GM23338 (cell line): Measurements from ENCODE around the gene WEE2. TPM values are rescaled to one million over a fixed set of nuclear protein-coding genes. Genes with fewer than 3 reads are reported as not detected.

Source experiments
- ATAC-seq: fragments of 200-7000 bp; cut with Tn5 transposase; 3 replicates; pipeline ENCODE4 v1.9.1; 2020
- DNase-seq: peaks from one replicate; pipeline ENCODE4 v3.0.0-alpha.2; 2015; ENCODE audit warnings: low spot score
- H2AFZ ChIP-seq: fragments of 200-600 bp; sonication (generic); 2 replicates; pipeline ENCODE4 v1.8.0; 2016; ENCODE audit warnings: antibody characterized with exemption, mild to moderate bottlenecking, moderate library complexity
- H3F3A ChIP-seq: fragments of 200-600 bp; sonication (generic); replicated peaks from 2 replicates; pipeline ENCODE4 v1.8.0; 2017; ENCODE audit warnings: antibody characterized with exemption, mixed run types, low read depth
- H3K27ac ChIP-seq: fragments of 200-600 bp; sonication (generic); 2 replicates; pipeline ENCODE4 v1.6.1; 2016; ENCODE audit warnings: low read depth
- H3K27me3 ChIP-seq: fragments of 200-600 bp; sonication (generic); 2 replicates; pipeline ENCODE4 v1.8.0; 2016; ENCODE audit warnings: mild to moderate bottlenecking, mixed run types, moderate library complexity; ENCODE audit not compliant: insufficient read depth
- H3K36me3 ChIP-seq: fragments of 200-600 bp; sonication (generic); 2 replicates; pipeline ENCODE4 v1.8.0; 2016; ENCODE audit warnings: mild to moderate bottlenecking; ENCODE audit not compliant: insufficient read depth
- H3K4me1 ChIP-seq: fragments of 200-600 bp; sonication (generic); 2 replicates; pipeline ENCODE4 v1.8.0; 2016; ENCODE audit warnings: mild to moderate bottlenecking, moderate library complexity; ENCODE audit not compliant: insufficient read depth
- H3K4me2 ChIP-seq: fragments of 200-600 bp; sonication (generic); 2 replicates; pipeline ENCODE4 v1.7.1; 2017; ENCODE audit warnings: mixed run types
- H3K4me3 ChIP-seq: fragments of 200-600 bp; sonication (generic); 2 replicates; pipeline ENCODE4 v1.6.1; 2016; ENCODE audit warnings: mixed run types
- H3K79me2 ChIP-seq: fragments of 200-600 bp; sonication (generic); replicated peaks from 2 replicates; pipeline ENCODE4 v1.8.0; 2017; ENCODE audit warnings: mild to moderate bottlenecking; ENCODE audit not compliant: insufficient read depth
- H3K9me2 ChIP-seq: fragments of 200-600 bp; sonication (generic); 2 replicates; pipeline ENCODE4 v1.8.0; 2017; ENCODE audit not compliant: insufficient read depth
- H4K20me1 ChIP-seq: fragments of 200-600 bp; sonication (generic); replicated peaks from 2 replicates; pipeline ENCODE4 v1.8.0; 2017; ENCODE audit warnings: mild to moderate bottlenecking; ENCODE audit not compliant: insufficient read depth
- H3K27ac Mint-ChIP-seq: 2 replicates; pipeline ENCODE4 v1.8.0; 2020; ENCODE audit warnings: inconsistent platforms, mild to moderate bottlenecking, moderate library complexity, mixed read lengths
- H3K27me3 Mint-ChIP-seq: 3 replicates; pipeline ENCODE4 v1.8.0; 2022; ENCODE audit warnings: low read depth, mild to moderate bottlenecking, moderate library complexity, mixed read lengths, inconsistent platforms; ENCODE audit not compliant: insufficient read depth, poor library complexity
- H3K36me3 Mint-ChIP-seq: 3 replicates; pipeline ENCODE4 v1.8.0; 2021; ENCODE audit warnings: low read depth, mild to moderate bottlenecking, inconsistent platforms, moderate library complexity, mixed read lengths
- H3K4me1 Mint-ChIP-seq: 3 replicates; pipeline ENCODE4 v1.8.0; 2020; ENCODE audit warnings: mild to moderate bottlenecking, inconsistent platforms, mixed read lengths
- H3K4me3 Mint-ChIP-seq: 3 replicates; pipeline ENCODE4 v1.8.0; 2021; ENCODE audit warnings: moderate library complexity, mild to moderate bottlenecking, inconsistent platforms, mixed read lengths
- H3K9me3 Mint-ChIP-seq: 3 replicates; pipeline ENCODE4 v1.8.0; 2020; ENCODE audit warnings: moderate library complexity, mild to moderate bottlenecking, inconsistent platforms, mixed read lengths
- CREB1 ChIP-seq: fragments of 250-450 bp; sonication (Bioruptor Pico); IDR thresholded peaks from 2 replicates; pipeline ENCODE4 v1.5.0; 2020; ENCODE audit warnings: low read depth, mild to moderate bottlenecking, moderate library complexity
- ETS1 ChIP-seq: IDR thresholded peaks from 2 replicates; pipeline ENCODE4 v1.6.1; 2016; ENCODE audit warnings: antibody characterized with exemption
- EZH2 ChIP-seq: fragments of 200-600 bp; sonication (generic); IDR thresholded peaks from one replicate; pipeline ENCODE4 v1.8.0; 2017; ENCODE audit warnings: antibody characterized with exemption, mild to moderate bottlenecking, low read depth; ENCODE audit not compliant: unreplicated experiment
- EZH2phosphoT487 ChIP-seq: fragments of 200-600 bp; sonication (generic); IDR thresholded peaks from one replicate; pipeline ENCODE4 v1.8.1; 2018; ENCODE audit warnings: antibody characterized with exemption; ENCODE audit not compliant: unreplicated experiment
- JUNB ChIP-seq: IDR thresholded peaks from one replicate; pipeline ENCODE4 v1.6.1; 2016; ENCODE audit warnings: antibody characterized with exemption; ENCODE audit not compliant: unreplicated experiment
- NANOG ChIP-seq: IDR thresholded peaks from 2 replicates; pipeline ENCODE4 v1.6.1; 2016; ENCODE audit warnings: antibody characterized with exemption, borderline replicate concordance
- POLR2AphosphoS5 ChIP-seq: IDR thresholded peaks from 2 replicates; pipeline ENCODE4 v1.6.1; 2016; ENCODE audit warnings: antibody characterized with exemption, low read depth
- STAT1 ChIP-seq: IDR thresholded peaks from one replicate; pipeline ENCODE4 v1.6.1; 2016; ENCODE audit warnings: antibody characterized with exemption; ENCODE audit not compliant: unreplicated experiment
- ZNF114 ChIP-seq: fragments of 250-450 bp; sonication (Bioruptor Pico); IDR thresholded peaks from 2 replicates; pipeline ENCODE4 v1.5.0; 2020; ENCODE audit warnings: mild to moderate bottlenecking, moderate library complexity
- ZNF331 ChIP-seq: fragments of 250-450 bp; sonication (Bioruptor Pico); IDR thresholded peaks from 2 replicates; pipeline ENCODE4 v1.5.0; 2020; ENCODE audit warnings: low read depth, mild to moderate bottlenecking, moderate library complexity
- polyA plus RNA-seq: library from polyadenylated mRNA; unstranded; fragments of >200 nt; fragmentation: Nextera tagmentation; extraction: Ambion mirVana; gene quantifications from 2 replicates; pipeline ENCODE4 v1.2.1, GENCODE V29; 2016
- total RNA-seq: library from RNA; depleted of rRNA; stranded (reverse); fragments of >200 nt; shearing (Covaris generic); gene quantifications from 2 replicates; pipeline ENCODE4 v1.2.3, GENCODE V29; 2014
- TF ChIP-seq, protein P1 (sequence below), 2 experiments: fragments of 200-600 bp in 1 of 2; sonication (generic) in 1 of 2; conservative IDR thresholded peaks; 2 replicates each; pipeline versions ENCODE4 v1.5.1 to v1.6.1; 2016 to 2017; ENCODE audit warnings: antibody characterized with exemption in 2 of 2, low read depth in 2 of 2, mild to moderate bottlenecking in 2 of 2, moderate library complexity in 1 of 2
- TF ChIP-seq, protein P2 (sequence below): fragments of 250-450 bp; sonication (Bioruptor Pico); IDR thresholded peaks from 2 replicates; pipeline ENCODE4 v1.5.0; 2020; ENCODE audit warnings: mild to moderate bottlenecking, moderate library complexity
- TF ChIP-seq, protein P3 (sequence below): IDR thresholded peaks from one replicate; pipeline ENCODE4 v1.6.1; 2018; ENCODE audit warnings: antibody characterized with exemption; ENCODE audit not compliant: unreplicated experiment

The WEE2 gene
- total and polyA plus RNA-seq, 2 experiments from 2014 or later: not detected

DNA sequence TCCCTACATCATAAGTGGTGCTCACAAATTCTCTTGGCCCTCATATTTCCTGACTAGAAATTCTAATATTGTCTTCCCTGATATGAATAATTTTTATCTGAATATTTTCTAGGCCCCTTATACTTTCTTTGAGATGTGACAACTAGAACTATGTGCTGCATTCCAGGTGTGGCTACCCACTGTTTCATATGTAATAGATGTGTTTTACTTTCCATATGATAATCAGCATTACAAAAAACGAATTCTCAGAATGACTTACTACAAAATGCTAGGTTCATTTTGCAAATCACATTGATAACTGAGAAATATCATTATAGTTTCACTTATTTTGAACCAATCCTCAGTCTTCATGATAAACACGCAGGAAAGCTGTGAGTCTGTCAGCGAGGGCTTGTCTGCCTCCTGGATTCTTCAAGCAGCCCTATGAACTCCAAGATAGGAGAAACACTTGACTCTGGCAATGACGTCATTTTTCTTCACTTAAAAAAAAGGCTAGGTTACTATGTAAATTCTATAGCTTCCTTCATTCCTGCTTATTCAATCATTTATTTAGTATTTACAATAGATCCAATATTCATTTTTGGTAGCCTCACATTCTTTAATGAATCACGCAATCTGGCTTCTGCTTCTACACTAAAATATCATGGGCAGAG is 4.6 kb downstream of the WEE2 start:
- Mint-ChIP-seq H3K36me3 (no peaks in the 10 kb centered on the region), H3K9me3 (no peaks in the 10 kb centered on the region), H3K27me3 (peaks cover 7% of the 10 kb centered on the region), H3K4me1 (peaks cover 64% of the 10 kb centered on the region), H3K4me3 (no peak overlapping the region), H3K27ac (no peak overlapping the region)
- Histone ChIP-seq H3K4me3 (no peak overlapping the region), H3K36me3 (no peaks in the 10 kb centered on the region), H4K20me1 (no peaks in the 10 kb centered on the region), H2AFZ (no peak overlapping the region), H3K4me2 (no peak overlapping the region), H3K9me2 (no peaks in the 10 kb centered on the region), H3K27ac (no peak overlapping the region), H3K27me3 (no peaks in the 10 kb centered on the region), H3F3A (no peaks in the 10 kb centered on the region), H3K79me2 (no peaks in the 10 kb centered on the region), H3K4me1 (peaks cover 47% of the 10 kb centered on the region)
- no peak for TF ChIP-seq ZNF114 (CRISPR knock-in tag)
- no peak for TF ChIP-seq CREB1 (CRISPR knock-in tag)
- TF ChIP-seq EZH2: no peak
- no peak for TF ChIP-seq STAT1
- no peak for TF ChIP-seq POLR2AphosphoS5
- TF ChIP-seq EZH2phosphoT487: no peak
- TF ChIP-seq ETS1: no peak
- TF ChIP-seq, protein P1, sequence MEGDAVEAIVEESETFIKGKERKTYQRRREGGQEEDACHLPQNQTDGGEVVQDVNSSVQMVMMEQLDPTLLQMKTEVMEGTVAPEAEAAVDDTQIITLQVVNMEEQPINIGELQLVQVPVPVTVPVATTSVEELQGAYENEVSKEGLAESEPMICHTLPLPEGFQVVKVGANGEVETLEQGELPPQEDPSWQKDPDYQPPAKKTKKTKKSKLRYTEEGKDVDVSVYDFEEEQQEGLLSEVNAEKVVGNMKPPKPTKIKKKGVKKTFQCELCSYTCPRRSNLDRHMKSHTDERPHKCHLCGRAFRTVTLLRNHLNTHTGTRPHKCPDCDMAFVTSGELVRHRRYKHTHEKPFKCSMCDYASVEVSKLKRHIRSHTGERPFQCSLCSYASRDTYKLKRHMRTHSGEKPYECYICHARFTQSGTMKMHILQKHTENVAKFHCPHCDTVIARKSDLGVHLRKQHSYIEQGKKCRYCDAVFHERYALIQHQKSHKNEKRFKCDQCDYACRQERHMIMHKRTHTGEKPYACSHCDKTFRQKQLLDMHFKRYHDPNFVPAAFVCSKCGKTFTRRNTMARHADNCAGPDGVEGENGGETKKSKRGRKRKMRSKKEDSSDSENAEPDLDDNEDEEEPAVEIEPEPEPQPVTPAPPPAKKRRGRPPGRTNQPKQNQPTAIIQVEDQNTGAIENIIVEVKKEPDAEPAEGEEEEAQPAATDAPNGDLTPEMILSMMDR (conservative IDR thresholded peaks at IDR 0.05; ENCODE audit: low read depth in 2 of 2): no peak
- no peak for TF ChIP-seq JUNB
- TF ChIP-seq NANOG: no peak
- TF ChIP-seq, protein P2, sequence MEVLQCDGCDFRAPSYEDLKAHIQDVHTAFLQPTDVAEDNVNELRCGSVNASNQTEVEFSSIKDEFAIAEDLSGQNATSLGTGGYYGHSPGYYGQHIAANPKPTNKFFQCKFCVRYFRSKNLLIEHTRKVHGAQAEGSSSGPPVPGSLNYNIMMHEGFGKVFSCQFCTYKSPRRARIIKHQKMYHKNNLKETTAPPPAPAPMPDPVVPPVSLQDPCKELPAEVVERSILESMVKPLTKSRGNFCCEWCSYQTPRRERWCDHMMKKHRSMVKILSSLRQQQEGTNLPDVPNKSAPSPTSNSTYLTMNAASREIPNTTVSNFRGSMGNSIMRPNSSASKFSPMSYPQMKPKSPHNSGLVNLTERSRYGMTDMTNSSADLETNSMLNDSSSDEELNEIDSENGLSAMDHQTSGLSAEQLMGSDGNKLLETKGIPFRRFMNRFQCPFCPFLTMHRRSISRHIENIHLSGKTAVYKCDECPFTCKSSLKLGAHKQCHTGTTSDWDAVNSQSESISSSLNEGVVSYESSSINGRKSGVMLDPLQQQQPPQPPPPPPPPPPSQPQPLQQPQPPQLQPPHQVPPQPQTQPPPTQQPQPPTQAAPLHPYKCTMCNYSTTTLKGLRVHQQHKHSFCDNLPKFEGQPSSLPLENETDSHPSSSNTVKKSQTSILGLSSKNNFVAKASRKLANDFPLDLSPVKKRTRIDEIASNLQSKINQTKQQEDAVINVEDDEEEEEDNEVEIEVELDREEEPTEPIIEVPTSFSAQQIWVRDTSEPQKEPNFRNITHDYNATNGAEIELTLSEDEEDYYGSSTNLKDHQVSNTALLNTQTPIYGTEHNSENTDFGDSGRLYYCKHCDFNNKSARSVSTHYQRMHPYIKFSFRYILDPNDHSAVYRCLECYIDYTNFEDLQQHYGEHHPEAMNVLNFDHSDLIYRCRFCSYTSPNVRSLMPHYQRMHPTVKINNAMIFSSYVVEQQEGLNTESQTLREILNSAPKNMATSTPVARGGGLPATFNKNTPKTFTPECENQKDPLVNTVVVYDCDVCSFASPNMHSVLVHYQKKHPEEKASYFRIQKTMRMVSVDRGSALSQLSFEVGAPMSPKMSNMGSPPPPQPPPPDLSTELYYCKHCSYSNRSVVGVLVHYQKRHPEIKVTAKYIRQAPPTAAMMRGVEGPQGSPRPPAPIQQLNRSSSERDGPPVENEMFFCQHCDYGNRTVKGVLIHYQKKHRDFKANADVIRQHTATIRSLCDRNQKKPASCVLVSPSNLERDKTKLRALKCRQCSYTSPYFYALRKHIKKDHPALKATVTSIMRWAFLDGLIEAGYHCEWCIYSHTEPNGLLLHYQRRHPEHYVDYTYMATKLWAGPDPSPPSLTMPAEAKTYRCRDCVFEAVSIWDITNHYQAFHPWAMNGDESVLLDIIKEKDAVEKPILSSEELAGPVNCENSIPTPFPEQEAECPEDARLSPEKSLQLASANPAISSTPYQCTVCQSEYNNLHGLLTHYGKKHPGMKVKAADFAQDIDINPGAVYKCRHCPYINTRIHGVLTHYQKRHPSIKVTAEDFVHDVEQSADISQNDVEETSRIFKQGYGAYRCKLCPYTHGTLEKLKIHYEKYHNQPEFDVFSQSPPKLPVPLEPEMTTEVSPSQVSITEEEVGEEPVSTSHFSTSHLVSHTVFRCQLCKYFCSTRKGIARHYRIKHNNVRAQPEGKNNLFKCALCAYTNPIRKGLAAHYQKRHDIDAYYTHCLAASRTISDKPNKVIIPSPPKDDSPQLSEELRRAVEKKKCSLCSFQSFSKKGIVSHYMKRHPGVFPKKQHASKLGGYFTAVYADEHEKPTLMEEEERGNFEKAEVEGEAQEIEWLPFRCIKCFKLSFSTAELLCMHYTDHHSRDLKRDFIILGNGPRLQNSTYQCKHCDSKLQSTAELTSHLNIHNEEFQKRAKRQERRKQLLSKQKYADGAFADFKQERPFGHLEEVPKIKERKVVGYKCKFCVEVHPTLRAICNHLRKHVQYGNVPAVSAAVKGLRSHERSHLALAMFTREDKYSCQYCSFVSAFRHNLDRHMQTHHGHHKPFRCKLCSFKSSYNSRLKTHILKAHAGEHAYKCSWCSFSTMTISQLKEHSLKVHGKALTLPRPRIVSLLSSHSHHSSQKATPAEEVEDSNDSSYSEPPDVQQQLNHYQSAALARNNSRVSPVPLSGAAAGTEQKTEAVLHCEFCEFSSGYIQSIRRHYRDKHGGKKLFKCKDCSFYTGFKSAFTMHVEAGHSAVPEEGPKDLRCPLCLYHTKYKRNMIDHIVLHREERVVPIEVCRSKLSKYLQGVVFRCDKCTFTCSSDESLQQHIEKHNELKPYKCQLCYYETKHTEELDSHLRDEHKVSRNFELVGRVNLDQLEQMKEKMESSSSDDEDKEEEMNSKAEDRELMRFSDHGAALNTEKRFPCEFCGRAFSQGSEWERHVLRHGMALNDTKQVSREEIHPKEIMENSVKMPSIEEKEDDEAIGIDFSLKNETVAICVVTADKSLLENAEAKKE (CRISPR knock-in tag): no peak
- no peak for TF ChIP-seq ZNF331 (CRISPR knock-in tag)
- TF ChIP-seq, protein P3, sequence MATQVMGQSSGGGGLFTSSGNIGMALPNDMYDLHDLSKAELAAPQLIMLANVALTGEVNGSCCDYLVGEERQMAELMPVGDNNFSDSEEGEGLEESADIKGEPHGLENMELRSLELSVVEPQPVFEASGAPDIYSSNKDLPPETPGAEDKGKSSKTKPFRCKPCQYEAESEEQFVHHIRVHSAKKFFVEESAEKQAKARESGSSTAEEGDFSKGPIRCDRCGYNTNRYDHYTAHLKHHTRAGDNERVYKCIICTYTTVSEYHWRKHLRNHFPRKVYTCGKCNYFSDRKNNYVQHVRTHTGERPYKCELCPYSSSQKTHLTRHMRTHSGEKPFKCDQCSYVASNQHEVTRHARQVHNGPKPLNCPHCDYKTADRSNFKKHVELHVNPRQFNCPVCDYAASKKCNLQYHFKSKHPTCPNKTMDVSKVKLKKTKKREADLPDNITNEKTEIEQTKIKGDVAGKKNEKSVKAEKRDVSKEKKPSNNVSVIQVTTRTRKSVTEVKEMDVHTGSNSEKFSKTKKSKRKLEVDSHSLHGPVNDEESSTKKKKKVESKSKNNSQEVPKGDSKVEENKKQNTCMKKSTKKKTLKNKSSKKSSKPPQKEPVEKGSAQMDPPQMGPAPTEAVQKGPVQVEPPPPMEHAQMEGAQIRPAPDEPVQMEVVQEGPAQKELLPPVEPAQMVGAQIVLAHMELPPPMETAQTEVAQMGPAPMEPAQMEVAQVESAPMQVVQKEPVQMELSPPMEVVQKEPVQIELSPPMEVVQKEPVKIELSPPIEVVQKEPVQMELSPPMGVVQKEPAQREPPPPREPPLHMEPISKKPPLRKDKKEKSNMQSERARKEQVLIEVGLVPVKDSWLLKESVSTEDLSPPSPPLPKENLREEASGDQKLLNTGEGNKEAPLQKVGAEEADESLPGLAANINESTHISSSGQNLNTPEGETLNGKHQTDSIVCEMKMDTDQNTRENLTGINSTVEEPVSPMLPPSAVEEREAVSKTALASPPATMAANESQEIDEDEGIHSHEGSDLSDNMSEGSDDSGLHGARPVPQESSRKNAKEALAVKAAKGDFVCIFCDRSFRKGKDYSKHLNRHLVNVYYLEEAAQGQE: no peak
- no peak for ATAC-seq
- DNase-seq: no peak
